ENCODE data around the gene UQCR10. TPM values are rescaled to one million over a fixed set of nuclear protein-coding genes. Genes with fewer than 3 reads are reported as not detected.

The UQCR10 gene
- total and polyA plus RNA-seq, 9 of the 15 experiments (the other 6 are each of a cell fraction or from before 2014, with no cell fraction given), result 128 to 903 (median 163) TPM

GRCh38 chr22:29767171-29768051, at the start of gene UQCR10 (continued):
- TF ChIP-seq ZBTB11 (CRISPR knock-in tag; IDR thresholded peaks at IDR 0.05) (peak in 1 of 3 experiments; percentile 69; a peak in 2 of 6 replicates), NFE2 (IDR thresholded peaks at IDR 0.05; ENCODE audit: low read depth) (no peak), HDGF (IDR thresholded peaks at IDR 0.05) (no peak), MAFF (IDR thresholded peaks at IDR 0.05; ENCODE audit: low read length) (no peak), AFF1 (IDR thresholded peaks at IDR 0.05; ENCODE audit: low read depth in 1 of 2, partially characterized antibody in 2 of 2) (peak; percentile 62 to 99), KLF16 (IDR thresholded peaks at IDR 0.05) (no peak), ZNF76 (CRISPR knock-in tag; IDR thresholded peaks at IDR 0.05; ENCODE audit: borderline replicate concordance) (no peak), POLR2H (tag; IDR thresholded peaks at IDR 0.05; ENCODE audit: low read depth) (peak; percentile 40; the same call in 1 of the 2 replicates), MAZ (CRISPR knock-in tag; conservative IDR thresholded peaks at IDR 0.05 in 1 of 2, IDR thresholded peaks at IDR 0.05 in 1 of 2) (0 out of 4 replicates have a peak, but pooled peaks of 1 of the 2 experiments have one; percentile 18), FOXJ2 (tag; IDR thresholded peaks at IDR 0.05) (peak; percentile 62; the same call in 1 of the 2 replicates), MECOM (CRISPR knock-in tag; IDR thresholded peaks at IDR 0.05) (no peak), ZFP36 (IDR thresholded peaks at IDR 0.05; ENCODE audit: low read depth, low read length, partially characterized antibody) (no peak), ATF3 (IDR thresholded peaks at IDR 0.05) (no peak), ATF3 (CRISPR knock-in tag; conservative IDR thresholded peaks at IDR 0.05) (no peak), KAT2B (IDR thresholded peaks at IDR 0.05; ENCODE audit: low read depth, low read length) (no peak), ETS2 (tag; IDR thresholded peaks at IDR 0.05; ENCODE audit: borderline replicate concordance, poor library complexity, severe bottlenecking) (no peak), JUNB (CRISPR knock-in tag; conservative IDR thresholded peaks at IDR 0.05) (no peak), ZNF584 (CRISPR knock-in tag; IDR thresholded peaks at IDR 0.05; ENCODE audit: low read depth) (0 out of 2 replicates have a peak, but pooled peaks have one; percentile 23)
